ENCODE results near the gene ZMYM4. TPM values are rescaled to one million over a fixed set of nuclear protein-coding genes. Genes with fewer than 3 reads are reported as not detected.
A peak's percentile ranks its signal among the peaks of the same experiment; 100 is the strongest.
"Not testable (repeated sequence)": the region's sequence is repeated elsewhere in the genome, so short reads cannot be mapped to it uniquely, and the experiment has no call there.

Gene ZMYM4
- total RNA-seq, 1 donor from 2014 or later: 31.2 TPM

DNA sequence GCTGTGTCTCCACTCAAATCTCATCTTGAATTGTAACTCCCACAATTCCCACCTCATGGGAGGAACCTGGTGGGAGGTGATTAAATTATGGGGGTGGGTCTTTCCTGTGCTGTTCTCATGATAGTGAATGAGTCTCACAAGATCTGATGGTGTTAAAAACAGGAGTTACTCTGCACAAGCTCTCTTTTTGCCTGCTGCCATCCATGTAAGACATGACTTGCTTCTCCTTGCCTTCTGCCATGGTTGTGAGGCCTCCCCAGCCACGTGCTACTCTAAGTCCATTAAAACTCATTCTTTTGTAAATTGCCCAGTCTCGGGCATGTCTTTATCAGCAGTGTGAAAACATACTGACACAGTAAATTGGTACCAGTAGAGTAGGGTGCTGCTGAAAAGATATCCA lies 195.2 kb downstream of the ZMYM4 start:
- intact Hi-C loops (cut with DNase I); ATAC-seq (ENCODE audit: poor library complexity); DNase-seq: not testable (repeated sequence)

GRCh38 chr1:35466120-35466519 lies 197.6 kb downstream of the ZMYM4 start:
- intact Hi-C loops (cut with DNase I): no loop called here
- DNase-seq: no peak
- ATAC-seq (ENCODE audit: poor library complexity): peak; percentile 81

DNA sequence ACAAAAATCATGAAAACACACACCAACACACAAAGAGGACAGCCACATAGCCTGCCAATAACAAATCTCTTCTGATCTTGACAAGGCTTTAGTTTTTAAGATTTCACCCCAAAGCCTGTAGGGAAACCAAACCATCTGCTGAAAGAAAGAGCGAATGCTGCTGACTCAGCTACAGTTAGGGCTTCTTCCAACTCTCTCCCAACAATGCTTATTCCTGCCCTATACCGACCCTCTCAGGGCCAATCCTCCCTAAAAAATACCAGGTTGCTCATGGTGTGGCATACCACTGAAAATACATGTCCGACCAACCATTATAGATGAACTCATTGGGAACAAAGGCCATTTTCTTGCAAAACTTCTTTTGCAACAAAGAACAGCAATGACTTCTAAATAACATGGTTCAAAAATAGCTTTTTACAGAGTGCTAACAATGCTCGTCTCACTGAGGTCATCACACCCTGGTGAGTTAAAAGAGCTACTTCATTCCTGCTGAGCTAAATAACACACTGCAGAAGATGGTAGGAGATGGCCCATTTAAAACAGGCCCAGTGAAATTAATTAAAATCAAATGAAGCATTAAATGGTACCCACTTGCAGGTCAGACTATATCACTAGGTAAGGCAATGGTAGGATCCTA lies 202.6 kb downstream of the ZMYM4 start:
- DNase-seq: no peak
- no peak for ATAC-seq (ENCODE audit: poor library complexity)
- intact Hi-C loops (cut with DNase I): no loop called here

Other genes starting within 250 kb of the ZMYM4 start
- gene ZMYM6, start 236.8 kb upstream of the ZMYM4 start, total RNA-seq: 12.3 TPM
- gene ZMYM1, start 189.3 kb upstream of the ZMYM4 start, total RNA-seq: 5.4 TPM
- gene SFPQ, start 75.6 kb upstream of the ZMYM4 start, total RNA-seq: 78.1 TPM

All from Right ventricle myocardium superior (tissue), 1 donor.